T-helper 2 cell (primary cell): ENCODE measurements around the gene ETDB.
A peak's percentile ranks its signal among the peaks of the same experiment; 100 is the strongest.
"Not testable (repeated sequence)": the region's sequence is repeated elsewhere in the genome, so short reads cannot be mapped to it uniquely, and the experiment has no call there.

Experiments
- DNase-seq, 5 experiments: peaks; one replicate each; pipeline versions ENCODE4 v3.0.0 to v3.0.0-alpha.2; 2012 to 2022
- total RNA-seq, 2 donors: gene quantifications; one replicate each; lab custom pipeline; 2026; lab: John Stamatoyannopoulos, UW

ETDB gene
- 0 reads per million in 2 donors for total RNA-seq

DNA sequence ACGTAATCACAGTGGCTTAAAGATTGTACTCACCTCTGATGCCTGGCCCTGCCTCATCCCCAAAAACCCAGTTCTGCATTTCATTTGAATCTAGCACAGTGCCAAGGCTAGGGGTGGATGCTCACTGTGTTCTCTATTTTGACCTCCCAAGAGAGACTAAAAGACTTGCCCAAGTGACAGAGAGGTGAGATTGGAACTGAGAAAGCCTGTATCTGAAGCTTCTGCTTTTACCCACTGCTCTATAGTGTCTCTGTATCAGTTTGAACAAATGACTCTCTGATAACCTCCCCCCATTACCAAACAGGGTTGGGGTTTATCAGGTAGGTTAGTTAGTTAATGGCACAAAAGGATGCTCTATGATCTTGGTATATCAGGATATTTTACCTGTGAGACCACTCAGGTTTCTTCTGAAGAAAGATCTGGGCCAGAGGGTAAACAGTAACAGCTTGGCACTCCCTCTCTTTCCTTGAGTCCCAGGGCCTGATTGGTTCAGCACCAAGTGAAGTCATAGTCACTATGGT lies at the start of gene ETDB:
Gene ETDB (minus strand): TSS at position 471 of the 521 bp plus-strand sequence. CDS start 1,265 bp downstream, outside the sequence.
- not testable (repeated sequence) for DNase-seq

DNA sequence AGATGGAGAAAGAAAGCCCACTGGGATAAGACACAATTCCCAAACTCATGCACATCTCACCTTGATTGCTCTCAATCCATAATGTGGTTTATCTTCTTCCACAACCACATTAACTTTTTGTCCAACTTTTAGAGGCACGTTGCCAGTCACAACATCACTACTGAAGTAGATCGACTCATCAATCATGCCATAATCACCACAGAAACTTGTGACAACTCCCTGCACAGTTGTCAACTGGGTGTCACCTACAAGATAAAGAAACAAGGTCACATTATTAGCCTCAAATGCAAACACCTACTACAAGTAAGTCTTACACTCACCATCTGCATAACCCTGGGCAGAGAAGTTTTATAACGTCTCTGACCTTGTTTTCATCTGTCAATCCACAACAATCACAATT lies 49.2 kb upstream of the ETDB start:
- DNase-seq, result not testable (repeated sequence)

DNA sequence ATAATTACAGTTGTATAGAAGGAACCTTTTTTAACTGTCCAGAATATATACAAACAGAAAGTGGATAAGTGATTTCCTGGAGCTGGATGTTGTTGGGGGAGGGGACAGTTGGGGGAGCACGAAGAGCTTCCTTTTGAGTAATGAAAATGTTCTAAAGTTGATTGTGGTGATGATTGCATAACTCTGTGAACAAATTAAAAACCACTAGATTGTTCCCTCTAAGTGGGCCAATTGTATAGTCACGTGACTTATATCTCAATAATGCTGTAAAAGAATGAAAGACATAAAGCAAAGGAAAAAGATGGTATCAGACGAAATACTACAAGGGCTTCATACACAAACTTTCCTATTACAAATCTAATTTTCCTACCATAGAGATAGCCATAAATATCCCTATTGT lies 48.2 kb upstream of the ETDB start:
- peak in 1 of 5 experiments; percentile 25 for DNase-seq

DNA sequence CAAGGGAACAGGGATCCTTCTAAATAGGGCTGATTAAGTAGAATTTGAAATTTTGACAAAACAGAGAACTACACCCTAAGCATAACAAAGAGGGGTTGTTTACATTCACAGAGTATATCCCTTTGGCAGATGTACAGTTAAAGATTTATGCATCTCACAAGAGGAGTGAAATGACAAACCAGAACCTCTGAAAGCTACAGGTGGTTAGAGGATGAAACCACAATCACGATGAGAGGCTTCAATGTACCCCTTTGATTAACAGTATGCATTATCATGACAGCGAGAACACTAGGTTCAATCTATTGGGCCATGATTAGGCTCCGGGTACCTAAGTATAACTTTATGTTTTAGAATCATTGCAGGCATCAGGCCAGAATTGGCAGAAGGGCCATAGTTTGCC lies 34.4 kb upstream of the ETDB start:
- not testable (repeated sequence) for DNase-seq

DNA sequence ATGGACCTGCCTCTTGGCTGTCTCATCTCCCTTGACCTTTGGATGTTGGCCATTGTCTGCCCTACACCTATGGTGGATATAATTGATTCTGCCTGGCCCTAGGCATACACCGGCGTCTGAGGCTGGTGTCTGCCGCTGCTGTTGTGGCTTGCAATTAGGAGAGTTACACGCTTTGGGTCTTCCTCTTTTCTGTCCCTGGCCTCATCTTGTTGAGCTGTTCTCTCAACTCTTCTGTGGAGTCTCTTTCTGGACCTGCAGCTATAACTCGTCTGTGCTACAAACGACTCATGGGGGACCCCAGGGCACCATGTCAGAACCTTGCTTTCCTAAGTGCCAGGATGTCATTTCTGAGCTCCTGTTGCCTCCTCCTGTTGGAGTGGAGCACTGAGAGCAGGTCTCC lies 5.8 kb upstream of the ETDB start:
- DNase-seq, result not testable (repeated sequence)

DNA sequence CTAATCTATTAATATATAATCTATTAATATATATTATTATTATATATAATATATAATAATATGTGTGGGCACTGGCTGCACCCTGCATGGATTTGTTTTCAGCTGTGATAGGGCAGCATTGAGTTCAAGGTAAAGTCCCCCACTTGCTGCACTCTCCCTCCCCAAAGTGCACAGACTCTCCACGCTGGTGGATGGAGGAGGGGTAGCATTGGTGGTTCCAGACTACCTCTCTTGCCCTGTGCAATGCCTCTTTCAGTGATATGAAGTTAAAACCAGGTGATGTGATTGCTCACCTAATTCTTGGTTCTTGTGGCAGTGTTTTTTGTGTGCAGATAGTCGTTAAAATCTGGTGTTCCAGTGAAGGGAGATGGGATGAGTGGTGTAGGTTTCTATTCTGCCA lies 4.3 kb downstream of the ETDB start:
- DNase-seq, result not testable (repeated sequence)

DNA sequence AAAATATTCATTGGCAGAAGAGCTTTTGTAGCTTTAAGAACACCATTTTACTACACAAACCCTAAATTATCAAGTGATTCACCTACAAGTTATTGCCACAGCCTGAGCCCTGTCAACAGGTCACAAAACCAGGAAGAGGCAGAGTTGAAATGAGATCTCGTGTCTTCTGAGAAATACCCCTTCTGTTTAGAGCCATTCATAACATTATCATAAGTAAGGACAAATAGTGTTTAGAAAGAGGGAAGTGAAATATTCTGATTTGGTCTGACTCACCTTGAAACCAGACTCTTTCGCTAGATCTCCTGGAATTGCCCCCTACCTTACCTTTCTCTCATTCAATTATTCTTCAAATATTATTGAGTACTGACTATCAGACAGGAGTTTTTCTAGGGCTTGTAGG lies 5.9 kb downstream of the ETDB start:
- DNase-seq, result peak in 1 of 5 experiments; percentile 23

DNA sequence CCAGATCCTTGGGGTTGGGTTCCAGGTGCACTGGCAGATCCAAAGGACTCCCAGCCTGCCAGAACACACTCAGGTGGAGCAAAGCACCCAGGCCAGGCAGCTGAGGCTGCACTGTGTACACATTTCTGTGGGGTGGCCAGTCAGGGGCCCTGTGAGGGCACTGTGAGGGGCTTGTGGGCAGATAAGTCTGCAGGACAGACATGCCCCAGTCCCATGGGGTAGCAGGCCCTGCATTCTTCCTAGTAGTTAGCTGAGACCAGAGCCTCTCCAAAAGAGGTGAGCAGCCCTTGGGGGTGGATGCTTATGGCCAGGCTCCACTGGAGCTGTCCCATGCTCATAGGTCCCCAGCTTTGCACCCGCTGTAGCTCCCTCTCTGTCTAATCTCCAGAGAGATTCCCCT lies 7.6 kb downstream of the ETDB start:
- DNase-seq, result no peak

DNA sequence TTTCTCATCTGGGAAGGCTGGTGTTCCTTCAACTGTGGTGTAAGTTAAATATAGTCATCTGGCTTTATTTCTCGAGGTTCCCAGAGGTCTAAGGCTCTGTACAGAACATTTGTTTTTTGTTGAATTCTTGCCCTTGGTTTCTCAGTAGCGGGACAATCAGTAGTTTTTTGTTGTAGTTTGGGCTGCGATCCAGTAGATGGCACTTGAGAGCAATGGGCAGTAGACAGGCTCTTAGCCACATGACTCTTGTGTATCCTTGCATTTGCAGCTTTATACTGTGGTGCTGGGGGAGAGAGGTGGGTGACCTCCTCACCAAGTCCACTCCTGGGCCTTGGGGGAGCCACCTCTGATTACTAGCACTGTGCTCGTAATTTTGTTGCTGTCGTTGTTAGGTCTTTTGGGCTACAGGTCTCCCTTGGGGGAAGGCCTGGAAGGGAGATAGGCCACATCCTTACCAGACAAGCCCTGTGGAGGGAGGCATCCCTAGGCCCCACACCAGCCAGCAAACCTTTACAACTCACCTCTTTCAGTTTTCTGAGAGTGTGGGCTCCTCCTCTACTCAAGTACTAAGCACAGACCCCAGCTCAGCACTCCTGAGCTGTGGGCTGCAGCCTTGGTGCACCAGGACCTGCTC lies 8.1 kb downstream of the ETDB start:
- peak in 2 of 5 experiments; percentile 9 to 48 for DNase-seq

DNA sequence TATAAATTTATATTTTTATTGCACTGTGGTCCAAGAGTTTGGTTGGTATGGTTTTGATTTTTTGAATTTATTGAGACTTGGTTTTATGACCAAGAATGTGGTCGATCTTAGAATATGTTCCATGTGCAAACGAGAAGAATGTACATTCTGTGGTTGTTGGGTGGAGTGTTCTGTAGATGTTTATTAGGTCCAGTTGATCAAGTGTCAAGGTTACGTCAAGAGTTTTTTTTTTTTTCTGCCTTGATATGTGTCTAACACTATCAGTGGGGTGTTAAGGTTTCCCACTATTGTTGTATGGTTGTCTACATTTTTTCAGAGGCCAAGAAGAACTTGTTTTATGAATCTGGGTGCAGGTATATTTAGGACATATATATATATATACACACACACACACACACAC lies 10.8 kb downstream of the ETDB start:
- DNase-seq, result no peak

DNA sequence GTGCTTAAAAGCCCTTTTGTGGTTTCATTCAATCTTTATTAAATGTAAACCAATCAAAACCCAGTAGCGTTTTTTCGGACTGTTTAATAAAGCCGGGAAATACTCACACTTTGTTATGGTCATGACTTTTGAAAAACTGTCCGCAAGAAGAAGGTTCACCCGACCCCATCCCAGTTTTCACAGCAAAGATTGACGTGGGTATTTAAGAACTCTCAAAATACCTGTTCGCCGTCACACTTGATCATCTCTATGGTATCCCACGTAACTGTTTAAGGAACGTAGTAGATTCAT lies 20.9 kb downstream of the ETDB start:
- no peak for DNase-seq

DNA sequence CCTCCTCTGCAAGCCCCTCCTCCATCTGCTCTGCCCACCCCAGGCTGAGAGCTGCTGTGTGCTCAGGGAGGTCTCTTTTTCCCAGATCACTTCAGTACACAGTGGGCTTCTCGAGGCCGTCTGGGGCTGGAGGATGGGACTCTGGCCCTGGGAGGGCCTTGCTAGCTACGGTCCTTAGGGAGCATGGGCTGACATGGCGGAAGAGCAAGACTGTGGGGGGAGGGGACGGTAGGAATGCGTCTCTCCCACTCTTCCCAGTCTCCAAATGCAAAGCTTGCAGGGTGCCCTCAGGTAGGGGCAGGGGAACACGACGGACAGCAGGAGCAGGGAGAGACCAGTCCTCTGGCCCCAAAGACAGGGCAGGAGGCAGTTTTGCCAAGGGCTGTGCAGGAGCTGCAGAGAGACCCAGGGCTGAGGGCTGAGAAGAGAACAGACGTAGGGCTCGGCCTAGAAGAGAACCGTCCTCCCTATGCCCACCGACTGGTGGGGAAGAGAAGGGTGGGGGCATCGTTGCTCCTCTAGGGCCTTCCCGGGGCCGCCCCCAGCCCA lies 23.1 kb downstream of the ETDB start:
- DNase-seq, result not testable (repeated sequence)

DNA sequence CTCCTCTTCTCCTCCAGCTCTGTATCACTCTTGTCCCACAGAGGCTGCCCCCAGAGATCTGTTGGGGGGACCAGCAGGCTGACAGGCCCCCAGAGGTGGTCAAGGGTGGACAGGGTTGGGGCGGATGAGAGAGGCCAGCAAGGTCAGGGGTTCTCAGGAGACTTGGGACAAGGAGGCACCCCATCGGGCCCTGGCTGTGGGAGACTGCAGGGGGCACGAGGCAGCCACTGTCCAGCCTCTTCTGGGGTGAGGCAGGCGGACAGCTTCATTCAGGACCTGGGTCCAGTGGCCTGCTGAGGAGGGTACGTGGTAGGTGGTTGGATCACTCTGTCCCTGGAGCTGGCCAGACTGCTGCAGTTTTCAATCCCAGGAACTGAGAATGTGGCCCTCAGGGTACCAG lies 24.6 kb downstream of the ETDB start:
- DNase-seq, result no peak

DNA sequence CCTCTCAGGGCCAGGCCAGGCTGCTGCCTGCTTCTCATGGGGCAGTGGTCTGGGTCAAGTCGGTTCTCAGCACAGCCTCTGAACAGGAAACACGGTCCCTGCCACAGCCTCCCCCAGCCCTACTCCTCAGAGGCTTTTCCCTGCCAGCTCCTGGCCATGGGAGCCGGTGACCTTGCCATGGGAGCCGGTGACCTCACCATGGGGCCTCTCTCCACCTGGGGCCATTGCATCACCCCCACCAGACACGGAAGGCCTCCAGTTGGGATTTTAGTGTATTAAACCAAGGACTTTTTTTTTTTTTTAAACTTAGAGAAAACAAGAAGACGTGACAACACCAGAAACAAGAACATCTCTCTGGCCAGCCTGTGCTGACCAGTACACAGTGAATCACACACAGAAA lies 25.6 kb downstream of the ETDB start:
- no peak for DNase-seq

DNA sequence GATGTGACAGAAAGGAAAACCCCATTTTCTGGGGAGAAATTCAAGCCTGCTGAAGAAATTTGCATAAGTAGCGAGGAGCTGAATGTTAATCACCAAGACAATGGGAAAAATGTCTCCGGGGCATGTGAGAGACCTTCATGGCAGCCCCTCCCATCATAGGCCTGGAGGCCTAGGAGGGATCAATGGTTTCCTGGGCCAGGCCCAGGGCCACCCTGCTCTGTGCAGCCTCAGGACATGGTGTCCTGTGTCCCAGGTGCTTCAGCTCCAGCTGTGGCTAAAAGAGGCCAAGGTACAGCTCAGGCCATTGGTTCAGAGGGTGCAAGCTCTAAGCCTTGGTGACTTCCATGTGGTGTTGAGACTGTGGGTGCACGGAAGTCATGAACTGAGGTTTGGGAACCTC lies 31.2 kb downstream of the ETDB start:
- DNase-seq, result no peak

DNA sequence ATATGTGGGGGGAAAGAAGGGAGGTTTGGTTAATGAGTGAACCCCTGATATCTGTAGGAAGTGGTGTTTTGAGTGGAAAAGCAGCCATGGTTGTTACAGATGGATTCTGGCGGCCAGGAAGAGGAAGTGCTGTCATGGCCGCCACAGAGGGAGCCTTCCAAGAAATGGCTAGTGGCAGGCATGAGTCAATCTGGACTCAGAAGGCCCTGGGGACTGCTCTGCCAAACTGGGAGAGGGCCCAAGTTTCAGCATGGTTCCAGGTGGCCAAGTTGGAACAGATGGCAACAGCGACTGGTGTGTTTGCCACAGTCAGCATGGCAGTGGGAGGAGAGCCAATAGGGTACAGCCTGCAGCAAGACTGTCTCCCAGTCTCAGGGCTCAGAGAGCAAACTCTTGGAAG lies 32.5 kb downstream of the ETDB start:
- no peak for DNase-seq

DNA sequence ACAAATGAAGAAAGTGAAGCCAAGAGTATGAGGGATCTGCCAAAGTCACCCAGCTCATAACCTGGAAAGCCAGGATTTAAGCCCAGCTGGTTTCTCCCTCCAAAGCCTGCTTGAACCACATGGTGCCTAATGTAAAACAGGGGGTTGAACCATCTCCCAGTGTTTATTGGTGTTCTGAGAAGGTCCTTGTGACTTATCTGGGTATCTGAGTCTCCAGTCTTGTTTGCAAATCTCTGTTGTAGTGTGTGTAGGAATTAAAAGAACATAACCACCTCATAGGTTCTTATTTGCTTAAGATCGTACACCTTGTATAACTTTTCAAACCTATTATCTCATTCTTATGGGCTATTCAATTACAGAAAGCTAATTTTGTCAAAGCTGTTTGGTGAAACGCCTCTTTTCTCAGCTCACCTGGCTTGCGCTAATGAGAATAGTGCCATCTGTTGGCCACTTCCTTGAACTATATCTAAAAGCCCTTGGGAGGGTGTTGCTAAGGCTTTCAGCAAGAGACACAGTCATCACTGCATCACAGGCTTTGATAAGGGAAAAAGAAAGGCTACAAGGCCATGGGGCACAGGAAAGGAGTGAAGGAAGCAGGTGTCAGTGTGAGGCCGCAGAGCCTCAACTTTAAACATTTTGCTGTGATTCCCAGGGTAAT lies 34.0 kb downstream of the ETDB start:
- peak in 2 of 5 experiments; percentile 30 to 76 for DNase-seq

DNA sequence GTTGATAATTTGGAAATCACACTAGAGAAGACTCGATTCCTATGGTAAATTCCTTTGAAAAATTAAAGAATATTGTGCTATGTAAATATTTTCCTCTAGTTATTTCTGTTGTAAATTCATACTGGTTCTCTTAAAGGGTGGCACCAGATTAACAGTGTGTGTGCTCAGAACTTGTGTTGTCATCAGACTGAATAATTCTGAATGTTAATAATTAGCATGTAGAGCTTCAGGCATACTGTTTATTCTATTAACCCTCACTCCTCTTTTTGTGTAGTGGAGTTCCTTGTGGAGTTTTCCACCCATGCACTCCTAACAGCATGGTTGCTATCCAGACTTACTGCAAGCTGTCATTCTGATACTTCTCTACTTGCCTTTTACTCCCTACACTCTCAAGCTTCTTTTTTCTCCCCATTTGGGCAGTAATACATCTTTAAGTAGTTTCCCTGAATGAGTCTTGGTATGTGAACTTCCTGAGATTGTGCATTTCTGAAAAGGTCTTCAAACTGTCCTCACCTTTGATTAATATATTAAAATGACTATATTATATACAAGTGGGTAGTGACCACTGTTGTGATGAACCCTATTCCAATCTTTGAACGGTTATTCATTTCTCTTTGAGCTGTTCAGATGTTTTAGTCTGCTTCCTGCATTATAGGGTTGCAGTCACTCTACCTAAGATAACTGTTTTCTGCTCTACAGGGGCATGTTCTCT lies 38.5 kb downstream of the ETDB start:
- DNase-seq, result no peak
